OCI-M2 (cell line): ENCODE data around the gene C15orf61.

Experiments used
- DNase-seq: peaks from one replicate; lab custom pipeline; 2025; ENCODE audit not compliant: unreplicated experiment; lab: John Stamatoyannopoulos, UW

C15orf61 gene

DNA sequence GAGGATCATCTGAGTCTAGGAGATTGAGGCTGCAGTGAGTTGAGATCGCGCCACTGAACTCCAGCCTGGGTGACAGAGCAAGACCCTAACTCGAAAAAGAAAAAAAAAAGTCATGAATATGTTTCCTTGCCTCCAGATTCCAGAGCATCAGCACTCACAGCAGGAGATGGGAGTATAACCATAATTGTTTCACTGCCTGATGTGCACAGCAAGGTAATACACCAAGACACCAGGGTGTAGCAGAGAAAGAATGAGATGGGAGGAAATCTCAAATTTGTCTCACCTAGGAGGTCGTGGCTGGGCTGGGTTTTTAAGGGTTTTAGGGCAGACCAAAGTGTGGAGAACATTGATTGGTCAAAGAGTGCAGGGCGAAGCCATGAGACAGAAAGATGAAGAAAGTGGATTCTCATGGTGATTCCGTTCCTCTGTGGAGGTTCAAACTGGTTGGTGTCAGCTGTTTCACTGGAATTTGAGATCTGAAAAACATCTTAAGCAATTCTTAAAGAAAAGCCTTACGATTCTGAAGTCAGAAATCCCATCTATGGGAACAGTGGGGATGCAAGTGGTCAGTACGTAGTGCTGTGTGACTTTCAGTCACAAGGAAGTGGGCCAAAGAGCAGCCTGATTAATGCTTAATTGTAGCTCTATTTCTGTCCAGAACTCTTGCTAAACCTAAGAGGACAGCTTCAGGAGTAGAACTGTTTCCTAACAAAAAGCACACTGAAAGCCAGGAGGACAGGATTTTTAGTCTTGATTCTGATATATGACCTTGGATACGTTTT lies 7.8 kb upstream of the C15orf61 start:
- no peak for DNase-seq

DNA sequence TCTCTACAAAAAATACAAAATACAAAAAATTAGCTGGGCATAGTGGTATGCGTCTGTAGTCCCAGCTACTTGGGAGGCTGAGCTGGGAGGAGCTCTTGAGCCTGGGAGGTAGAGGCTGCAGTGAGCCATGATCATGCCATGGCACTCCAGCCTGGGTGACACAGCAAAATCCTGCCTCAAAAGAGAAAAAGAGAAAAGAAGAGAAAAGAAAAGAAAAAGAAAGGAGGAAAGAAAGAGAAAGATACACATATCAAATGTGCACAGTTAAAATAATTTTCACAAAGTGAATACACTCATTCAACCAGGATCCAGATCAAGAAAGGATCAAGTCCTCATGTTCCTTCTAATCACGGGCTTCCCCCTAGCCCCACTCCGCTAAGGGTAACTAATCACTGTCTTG lies 5.8 kb upstream of the C15orf61 start:
- DNase-seq = no peak

DNA sequence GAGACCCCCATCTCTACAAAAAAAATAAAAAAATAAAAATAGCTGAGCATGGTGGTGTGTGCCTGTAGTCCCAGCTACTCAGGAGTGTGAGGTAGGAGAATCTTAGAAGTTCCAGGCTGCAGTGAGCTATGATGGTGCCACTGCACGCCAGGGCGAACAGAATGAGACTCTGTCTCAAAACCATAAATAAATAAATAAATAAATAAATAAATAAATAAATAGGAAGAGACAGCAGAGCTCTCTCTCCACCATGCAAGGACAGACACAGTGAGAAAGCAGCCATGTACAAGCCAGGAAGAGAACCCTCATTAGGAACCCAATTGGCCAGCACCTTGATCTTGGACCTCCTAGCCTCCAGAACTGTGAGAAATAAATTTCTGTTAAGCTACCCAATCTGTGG lies 5.4 kb upstream of the C15orf61 start:
- no peak for DNase-seq

DNA sequence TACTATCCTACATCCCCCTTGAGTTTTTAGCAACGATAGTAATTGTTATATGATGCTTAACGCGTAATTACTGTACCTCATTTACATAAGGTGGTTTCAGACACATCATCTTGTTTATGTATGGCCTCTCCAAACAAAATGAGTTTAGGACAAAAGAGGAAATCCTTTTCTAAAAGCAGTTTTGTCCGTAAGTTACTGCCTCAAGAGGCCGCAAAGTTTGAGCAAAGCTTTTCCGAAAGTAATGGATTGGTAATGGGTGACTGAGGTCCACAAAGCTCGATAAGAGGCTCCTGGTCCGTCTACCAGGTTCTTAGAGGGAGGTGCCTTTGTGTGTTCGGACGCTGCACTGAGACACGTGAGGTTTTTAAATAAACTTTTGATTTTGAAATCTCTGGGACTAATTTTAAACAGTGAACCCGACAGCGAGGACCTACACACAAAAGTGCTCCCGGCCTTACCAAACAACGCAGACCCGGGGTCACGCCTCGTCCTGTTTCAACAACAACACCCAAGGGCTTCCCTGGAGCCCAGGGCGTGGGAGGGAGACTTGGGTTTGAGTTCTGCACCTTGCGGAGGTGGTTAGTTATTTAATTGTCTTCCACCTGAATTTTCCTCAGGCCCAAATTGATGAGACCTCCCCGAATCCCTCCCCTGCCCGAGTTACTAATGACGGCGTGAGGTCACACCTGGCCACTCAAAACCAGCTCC lies 456 bp upstream of the C15orf61 start:
- no peak for DNase-seq

DNA sequence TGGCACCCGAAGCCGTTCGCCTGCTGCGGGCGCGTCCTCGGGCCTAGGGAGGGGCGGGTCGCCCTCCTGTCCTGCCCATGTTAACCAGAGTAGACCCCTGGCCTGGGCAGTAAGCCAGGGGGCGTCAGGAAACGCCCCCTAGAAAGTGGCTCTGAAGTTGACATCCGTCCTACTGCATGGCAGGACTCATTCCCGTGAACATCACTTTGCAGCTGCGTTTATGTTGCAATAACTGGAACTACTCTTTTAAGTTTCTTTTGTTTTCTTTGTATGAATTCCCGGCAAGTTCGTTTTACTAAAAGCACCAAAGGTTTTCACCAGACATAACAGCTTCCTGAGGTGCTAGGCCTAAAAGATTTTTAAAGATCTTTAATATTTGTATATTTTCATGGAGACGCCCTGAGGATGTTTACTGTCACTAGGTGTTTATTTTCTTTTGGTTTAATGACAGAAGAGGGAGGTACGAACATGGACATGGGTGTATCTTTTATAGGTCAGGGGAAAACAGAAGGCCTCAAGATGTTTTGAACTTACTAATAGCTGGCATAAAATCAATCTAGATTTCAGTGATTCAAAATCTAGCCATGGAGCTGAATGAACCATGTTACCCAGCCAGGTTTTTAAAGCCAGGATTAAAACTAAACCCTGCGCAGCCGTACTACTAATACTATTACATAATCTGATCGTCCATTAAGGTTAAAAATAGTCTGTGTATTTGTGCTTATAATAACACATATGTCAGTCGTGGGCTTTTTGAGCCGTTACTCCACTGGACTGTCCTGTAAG lies 1.0 kb downstream of the C15orf61 start:
- DNase-seq = no peak

DNA sequence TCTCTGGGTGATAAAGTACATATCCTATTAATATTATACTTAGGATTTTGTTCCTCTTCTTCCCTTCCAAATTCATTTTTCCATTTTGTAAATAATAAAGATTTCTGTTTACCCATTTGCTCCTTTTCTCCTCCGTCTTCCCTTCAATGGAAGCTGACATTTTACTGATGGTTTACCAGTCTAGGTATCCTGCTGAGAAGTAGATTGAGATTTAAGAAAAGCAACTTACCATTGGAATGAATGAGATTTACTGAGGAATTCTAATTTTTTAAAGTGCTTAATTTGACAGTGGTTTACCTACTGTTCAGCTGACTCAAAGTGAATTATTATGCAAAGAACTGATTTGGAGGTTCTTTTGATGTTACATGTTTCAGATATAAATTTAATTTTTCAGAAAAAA lies 2.4 kb downstream of the C15orf61 start:
- no peak for DNase-seq

DNA sequence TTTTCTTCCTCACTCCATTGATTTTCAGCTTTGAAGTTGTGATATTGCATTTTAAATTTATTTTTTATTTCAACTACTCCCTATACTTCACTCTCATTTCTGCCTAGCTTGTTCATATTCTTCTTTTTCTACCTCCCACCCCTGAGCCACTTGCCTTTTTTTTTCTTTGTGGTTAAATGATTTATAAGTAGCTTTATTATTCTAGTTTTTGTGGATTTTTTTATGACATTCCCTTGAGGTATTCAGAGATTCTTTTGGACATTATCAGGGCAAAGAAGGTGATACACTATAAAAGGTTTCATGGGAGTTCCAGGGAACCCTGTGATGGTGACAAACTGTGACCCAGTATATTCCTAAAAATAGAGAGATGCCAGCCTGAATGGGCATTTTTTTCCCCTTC lies 3.3 kb downstream of the C15orf61 start:
- no peak for DNase-seq

DNA sequence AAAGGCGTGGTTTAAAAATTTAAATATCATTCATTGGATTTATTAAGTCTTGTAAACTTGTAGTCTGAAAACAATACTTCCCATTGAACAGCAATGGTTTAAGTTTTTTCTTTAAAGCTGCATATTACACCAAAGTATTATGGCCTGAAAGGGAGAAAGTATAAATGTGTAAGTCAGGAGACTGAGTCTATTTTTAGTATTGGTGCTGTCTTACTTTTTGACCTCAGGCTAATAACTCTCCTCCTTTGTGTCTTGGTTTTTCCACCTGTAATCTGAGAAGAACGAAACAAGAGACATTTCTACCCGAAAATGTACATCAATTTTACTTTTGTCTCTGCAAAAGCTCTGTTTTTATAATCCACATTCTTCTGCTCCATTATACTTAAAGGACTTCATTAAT lies 7.6 kb downstream of the C15orf61 start:
- no peak for DNase-seq

DNA sequence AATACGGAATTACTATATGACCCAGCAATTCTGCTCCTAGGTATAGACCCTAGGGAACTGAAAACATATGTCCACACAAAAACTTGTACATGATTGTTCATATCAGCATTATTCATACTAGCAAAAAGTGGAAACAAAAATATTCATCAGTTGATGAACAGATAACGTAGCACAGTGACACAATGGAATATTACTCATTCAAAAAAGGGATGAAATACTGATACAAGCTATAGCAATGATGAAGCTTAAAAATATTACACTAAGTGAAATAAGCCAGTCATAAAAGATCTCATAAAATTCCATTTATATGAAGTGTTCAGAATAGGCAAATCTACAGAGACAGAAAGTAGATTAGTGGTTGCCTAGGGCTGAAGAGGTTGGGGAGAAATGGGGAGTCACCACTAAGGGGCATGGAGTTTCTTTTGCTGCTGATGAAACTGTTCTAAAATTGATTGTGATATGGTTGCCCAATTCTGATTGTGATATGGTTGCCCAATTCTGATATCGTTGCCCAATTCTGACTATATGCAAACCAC lies 10.5 kb downstream of the C15orf61 start:
- no peak for DNase-seq

DNA sequence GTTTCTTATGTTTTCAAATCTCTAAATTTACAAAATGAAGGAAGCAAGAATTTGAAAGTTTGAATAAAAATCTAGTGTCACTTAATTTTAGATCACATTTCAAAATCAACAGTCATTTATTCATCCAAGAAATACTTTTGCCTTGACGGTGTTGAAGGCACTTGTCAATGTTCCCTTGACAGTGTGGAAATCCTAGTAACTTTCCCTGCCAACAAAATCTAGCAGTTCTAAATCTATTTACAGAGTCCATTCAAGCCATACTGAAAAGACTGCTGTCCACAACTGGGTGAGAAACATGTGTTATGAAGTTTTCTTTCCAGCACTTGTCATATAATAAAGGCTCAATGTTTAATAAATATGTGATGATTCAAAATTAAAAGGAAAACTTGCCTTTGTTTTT lies 12.9 kb downstream of the C15orf61 start:
- no peak for DNase-seq

DNA sequence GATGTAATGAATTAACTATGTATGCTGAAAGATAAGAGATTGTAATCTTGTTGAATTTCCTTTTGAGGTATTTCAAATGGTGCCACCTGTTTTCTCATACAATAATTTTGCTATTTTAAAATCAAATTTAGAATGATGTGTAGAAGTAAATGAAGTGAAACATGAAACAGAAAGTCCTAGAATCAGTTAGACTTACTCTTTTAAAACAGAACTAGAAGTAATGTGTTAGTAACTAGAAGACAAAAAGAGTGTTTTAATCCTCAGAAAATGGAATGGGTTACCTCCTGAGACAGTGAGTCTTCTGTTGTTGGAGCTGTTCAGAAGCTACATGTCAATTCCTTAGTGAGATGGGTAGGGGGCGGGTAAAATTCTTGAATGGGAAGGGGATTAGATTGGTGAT lies 13.4 kb downstream of the C15orf61 start:
- DNase-seq = no peak

DNA sequence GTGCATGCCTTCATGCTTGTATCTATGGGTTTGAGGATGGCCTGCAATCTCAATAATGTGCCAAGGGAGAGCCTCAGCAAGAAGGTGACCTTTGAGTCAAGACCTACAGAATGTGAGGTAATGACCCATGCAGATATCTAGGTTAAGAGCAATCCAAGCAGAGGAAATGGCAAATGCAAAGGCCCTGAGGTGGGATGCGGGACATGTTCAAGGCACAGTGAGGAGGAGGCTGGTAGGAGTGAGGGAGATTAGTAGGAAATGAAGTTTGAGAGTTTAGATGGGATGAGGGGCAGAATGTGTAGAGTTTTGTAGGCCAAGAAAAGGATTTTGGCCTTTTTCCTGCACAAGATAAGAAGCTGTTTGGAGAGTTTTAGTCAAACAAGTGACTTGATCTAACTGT lies 16.8 kb downstream of the C15orf61 start:
- DNase-seq = no peak

DNA sequence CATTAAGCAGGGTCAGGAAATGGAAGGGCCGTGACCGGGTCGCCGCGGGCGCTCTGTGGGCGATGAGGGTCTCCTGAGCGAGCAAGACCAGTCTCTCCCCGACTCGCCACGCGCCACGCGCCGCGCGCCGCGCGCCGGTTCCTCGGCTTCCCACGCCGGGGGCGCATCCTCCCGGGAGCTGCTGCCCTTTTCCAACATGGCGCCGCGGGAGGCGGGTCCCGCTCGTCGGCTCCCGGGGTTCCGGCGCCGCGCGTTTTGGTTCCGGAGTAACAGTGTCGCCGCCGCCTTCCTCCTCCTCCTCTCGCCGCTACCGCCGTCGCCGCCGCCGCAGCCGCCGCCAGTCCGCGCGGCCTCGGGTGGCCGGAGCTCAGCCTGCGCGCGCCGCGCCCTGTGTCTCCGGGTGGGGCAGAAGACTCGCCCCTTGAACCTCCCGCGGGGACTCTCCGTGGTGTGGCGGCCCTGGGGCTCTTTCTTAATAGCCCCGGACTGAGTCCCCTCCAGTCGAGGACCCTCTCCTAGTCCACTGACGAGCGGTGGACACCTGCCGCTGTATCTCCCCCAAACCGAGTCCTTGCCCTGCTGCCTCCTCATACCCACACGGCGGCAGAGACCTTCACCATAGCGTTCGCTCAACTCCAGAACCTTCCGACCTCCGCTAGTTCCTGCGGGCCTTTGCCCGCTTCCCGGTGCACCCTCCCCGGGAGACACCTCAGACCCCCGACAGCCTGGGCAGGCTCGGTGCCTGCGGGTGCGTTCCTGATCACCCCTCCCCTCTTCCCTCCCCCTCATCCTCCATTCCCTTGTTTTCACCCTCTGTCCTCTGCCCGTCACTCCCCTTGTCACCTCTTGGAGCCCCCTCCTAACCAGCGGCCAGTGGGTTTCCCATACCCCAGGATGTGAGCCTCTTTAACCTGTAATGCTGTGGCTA lies 21.8 kb downstream of the C15orf61 start, which contains the start of gene MAP2K5:
Gene MAP2K5 (plus strand): TSS at position 284 of the 928 bp plus-strand sequence. CDS start 633 bp downstream, at position 917.
- no peak for DNase-seq

DNA sequence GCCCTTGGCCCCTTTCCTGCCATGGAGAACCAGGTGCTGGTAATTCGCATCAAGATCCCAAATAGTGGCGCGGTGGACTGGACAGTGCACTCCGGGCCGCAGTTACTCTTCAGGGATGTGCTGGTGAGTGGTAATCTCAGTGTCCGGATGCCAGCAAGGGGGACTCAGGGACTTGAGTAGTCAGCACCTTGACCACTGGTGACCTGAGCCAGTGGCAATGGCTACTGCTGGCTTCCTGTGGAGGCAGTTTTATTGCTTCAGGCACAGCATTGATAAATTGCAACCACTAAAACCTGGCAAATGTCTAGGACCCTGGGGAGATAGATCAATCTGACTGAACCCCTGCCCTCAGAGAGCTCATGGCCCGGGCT lies 22.4 kb downstream of the C15orf61 start:
- no peak for DNase-seq

DNA sequence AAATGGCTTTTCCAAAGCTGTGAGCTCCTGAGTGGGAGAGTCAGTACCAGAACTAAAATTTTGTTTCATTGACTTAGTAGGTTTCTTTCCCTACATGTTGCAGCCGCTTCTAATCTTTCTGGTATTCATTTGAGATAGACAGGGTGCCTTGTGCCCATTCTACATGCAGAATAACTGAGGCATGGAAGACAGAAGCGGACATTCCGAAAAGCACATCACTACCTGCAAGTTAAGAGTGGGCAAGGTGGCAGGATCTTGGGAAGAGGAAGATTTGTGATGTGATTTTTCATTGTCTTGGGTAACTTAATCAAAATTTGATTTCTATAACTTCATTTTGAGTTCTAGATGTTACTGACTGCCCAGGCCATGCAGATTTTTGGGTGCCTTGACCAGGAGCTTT lies 23.5 kb downstream of the C15orf61 start:
- no peak for DNase-seq

DNA sequence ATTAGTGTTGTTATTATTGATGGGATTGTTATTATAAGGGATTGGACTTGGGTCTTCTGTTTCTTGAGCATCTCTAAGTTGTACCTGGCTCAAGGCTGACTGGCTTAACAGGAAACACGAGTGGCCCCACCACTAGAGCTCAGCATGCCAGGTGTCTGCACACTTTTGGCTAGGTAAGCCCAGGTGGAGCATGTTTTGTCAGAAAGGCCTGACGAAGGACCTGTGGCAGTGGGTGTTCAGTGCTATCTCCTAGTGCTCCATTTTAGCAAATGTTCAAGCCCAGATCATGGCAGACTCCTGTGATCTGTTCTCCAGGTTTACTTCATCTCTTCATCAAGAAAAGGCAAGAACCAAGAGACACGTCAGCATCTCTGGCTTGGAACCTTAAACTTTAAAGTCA lies 24.9 kb downstream of the C15orf61 start:
- no peak for DNase-seq

DNA sequence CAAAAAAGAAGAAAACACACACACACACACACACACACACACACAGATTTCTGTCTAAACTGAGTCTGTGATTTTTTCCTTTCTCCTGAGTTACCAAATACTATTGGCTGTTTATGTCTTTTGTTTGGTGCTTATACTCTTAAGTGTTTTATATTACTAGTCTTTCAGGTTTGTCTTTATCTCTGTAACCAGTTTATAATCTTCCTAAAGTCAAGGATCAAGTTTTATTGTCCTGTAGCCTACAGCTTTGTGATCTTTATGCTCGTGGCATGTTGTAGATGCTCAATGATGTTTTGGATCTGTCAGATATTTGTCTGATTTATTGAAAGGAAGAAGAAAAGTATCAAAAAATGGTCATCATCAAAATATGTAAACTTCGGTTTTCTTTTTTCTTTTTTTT lies 26.1 kb downstream of the C15orf61 start:
- no peak for DNase-seq

DNA sequence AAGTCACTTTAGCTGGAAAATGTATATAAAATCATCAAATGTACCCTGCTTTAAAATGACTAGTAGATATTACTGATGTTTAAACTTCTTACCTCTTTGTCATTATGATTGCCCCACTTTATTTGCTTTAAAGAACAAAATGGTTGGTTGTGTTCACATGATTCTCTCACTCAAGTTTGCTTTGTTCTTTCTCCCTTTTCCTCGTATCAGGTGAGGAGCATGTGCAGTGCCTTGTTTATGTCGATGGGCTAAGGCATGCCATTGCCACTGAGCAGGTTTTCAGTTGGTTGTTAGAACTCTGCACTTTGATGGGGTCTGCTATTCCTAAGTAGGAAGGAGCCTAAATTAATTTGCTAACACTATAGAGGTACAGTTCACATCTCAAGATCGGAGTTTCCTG lies 26.9 kb downstream of the C15orf61 start:
- DNase-seq = no peak

DNA sequence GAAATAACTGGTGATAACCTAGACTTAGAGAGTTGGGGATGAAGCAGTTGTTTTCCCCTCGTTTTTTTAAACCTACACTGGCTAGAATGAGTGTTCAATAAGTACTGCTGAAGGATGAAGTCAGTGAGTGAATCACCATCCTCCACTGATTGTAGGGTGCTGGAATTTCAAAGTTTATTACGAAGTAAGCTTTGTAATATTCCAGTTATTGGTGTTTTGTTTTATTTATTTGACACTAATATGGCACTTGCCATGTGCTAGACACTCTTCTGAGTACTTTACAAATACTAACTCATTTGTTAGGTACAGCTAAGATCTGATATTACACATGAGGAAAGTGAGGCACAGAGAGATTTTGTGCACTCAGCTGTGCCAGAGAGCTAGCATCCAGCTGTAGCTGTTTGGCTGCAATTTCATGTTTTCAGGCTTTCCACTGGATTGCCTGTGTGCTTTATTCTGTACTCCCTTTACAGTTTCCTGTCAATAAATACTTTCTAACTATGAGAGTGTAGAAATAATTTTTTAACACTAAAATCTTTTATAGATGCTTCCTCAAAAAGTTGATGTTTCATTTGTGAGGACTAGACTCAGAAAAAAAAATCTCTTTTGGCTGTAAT lies 27.4 kb downstream of the C15orf61 start:
- DNase-seq = no peak
